Measurements from ENCODE around the gene ZNF791. TPM values are rescaled to one million over a fixed set of nuclear protein-coding genes. Genes with fewer than 3 reads are reported as not detected.

The ZNF791 gene
- total RNA-seq, 1 experiment from 2014 or later: 23.9 TPM

DNA sequence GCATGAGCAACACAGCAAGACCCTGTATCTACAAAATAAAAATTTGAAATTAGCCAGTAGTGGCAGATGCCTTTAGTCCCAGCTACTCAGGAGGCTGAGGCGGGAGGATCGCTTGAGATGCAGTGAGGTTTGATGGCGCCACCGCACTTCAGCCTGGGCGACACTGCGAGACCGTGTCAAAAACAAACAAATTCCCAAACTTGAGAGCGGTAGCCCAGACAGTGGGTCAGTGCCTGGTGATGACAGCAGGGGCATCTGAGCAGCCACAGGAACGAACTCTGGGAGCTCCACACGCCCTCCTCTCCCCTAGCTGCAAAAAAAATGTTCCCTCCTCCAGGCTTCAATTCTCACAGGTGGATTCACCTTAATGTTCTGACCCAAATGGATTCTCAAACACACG is 14.2 kb upstream of the ZNF791 start:
- Mint-ChIP-seq H3K4me3 (no peak overlapping the region; the same call in 1 of the 2 replicates), H3K27ac (no peak overlapping the region), H3K36me3 (peaks cover 5% of the 10 kb centered on the region; the same call in 1 of the 2 replicates), H3K4me1 (peaks cover 4% of the 10 kb centered on the region; the same call in 1 of the 2 replicates), H3K9me3 (no peaks in the 10 kb centered on the region), H3K27me3 (ENCODE audit: low read depth) (no peaks in the 10 kb centered on the region; the same call in 1 of the 2 replicates)
- ChIA-PET POLR2A (interaction anchor here (0.6 to 1.0 kb wide), 3 partner anchors 14 to 286 kb away, joined by 4 to 13 read pairs (median 4); partner anchors contain the start of genes ZNF490 and ZNF791), CTCF (interaction anchor here (1.2 to 1.7 kb wide), 2 partner anchors 15 to 41 kb away, joined by 4 read pairs; partner anchors contain the start of genes ZNF490 and ZNF791)
- no peak for ATAC-seq
- DNase-seq (ENCODE audit: low spot score): no peak
- no peak for TF ChIP-seq SMAD3 (CRISPR knock-in tag; IDR thresholded peaks at IDR 0.05; ENCODE audit: borderline replicate concordance)

DNA sequence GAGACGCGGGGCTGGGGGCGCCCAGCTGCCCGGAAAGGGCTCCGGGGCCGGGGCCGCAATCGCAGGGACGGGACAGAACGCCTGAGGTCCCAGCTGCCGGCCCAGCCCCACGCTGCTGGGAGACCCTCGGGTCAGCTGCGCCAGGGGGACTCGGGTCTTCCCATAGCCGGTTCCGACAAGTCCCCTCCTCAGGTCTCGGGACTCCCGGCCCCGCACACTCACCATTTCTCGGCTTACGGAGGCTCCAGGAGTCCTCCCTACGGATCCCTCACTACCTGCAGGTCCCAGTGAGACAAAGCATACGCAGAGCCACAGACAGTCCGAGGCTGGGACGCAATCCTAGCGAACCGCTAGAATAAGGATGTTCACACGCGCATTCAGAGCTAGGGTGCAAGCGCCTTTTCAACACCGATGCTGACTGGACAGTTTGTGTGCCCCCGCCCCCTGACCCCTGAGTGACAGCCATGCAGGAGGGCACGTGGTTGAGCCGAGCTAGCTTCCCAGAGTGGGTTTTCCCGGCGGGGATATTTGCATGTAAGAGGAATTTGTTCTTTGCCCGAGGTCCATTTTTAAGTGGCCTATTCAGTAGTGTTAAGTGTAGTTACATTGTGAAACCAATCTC is 13.7 kb upstream of the ZNF791 start:
- CTCF ChIA-PET: interaction anchor here (1.2 to 1.7 kb wide), 2 partner anchors 14 to 42 kb away, joined by 4 read pairs; partner anchors contain the start of genes ZNF490 and ZNF791
- Mint-ChIP-seq H3K9me3 (no peaks in the 10 kb centered on the region), H3K4me1 (peaks cover 4% of the 10 kb centered on the region; the same call in 1 of the 2 replicates), H3K4me3 (peak overlapping the region; percentile 44), H3K36me3 (peaks cover 6% of the 10 kb centered on the region; the same call in 1 of the 2 replicates), H3K27me3 (ENCODE audit: low read depth) (no peaks in the 10 kb centered on the region; the same call in 1 of the 2 replicates), H3K27ac (peak overlapping the region; percentile 54; the same call in 1 of the 2 replicates)
- POLR2A ChIA-PET: interaction anchor here (0.6 to 1.0 kb wide), 3 partner anchors 13 to 285 kb away, joined by 4 to 13 read pairs (median 4); partner anchors contain the start of genes ZNF490 and ZNF791
- ATAC-seq: peak; percentile 41
- DNase-seq (ENCODE audit: low spot score): peak; percentile 44
- no peak for TF ChIP-seq ZNF232 (CRISPR knock-in tag; IDR thresholded peaks at IDR 0.05)
- no peak for TF ChIP-seq TEAD1 (CRISPR knock-in tag; IDR thresholded peaks at IDR 0.05)
- TF ChIP-seq, protein P1, sequence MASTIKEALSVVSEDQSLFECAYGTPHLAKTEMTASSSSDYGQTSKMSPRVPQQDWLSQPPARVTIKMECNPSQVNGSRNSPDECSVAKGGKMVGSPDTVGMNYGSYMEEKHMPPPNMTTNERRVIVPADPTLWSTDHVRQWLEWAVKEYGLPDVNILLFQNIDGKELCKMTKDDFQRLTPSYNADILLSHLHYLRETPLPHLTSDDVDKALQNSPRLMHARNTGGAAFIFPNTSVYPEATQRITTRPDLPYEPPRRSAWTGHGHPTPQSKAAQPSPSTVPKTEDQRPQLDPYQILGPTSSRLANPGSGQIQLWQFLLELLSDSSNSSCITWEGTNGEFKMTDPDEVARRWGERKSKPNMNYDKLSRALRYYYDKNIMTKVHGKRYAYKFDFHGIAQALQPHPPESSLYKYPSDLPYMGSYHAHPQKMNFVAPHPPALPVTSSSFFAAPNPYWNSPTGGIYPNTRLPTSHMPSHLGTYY (CRISPR knock-in tag; IDR thresholded peaks at IDR 0.05): no peak
- TF ChIP-seq, protein P2, sequence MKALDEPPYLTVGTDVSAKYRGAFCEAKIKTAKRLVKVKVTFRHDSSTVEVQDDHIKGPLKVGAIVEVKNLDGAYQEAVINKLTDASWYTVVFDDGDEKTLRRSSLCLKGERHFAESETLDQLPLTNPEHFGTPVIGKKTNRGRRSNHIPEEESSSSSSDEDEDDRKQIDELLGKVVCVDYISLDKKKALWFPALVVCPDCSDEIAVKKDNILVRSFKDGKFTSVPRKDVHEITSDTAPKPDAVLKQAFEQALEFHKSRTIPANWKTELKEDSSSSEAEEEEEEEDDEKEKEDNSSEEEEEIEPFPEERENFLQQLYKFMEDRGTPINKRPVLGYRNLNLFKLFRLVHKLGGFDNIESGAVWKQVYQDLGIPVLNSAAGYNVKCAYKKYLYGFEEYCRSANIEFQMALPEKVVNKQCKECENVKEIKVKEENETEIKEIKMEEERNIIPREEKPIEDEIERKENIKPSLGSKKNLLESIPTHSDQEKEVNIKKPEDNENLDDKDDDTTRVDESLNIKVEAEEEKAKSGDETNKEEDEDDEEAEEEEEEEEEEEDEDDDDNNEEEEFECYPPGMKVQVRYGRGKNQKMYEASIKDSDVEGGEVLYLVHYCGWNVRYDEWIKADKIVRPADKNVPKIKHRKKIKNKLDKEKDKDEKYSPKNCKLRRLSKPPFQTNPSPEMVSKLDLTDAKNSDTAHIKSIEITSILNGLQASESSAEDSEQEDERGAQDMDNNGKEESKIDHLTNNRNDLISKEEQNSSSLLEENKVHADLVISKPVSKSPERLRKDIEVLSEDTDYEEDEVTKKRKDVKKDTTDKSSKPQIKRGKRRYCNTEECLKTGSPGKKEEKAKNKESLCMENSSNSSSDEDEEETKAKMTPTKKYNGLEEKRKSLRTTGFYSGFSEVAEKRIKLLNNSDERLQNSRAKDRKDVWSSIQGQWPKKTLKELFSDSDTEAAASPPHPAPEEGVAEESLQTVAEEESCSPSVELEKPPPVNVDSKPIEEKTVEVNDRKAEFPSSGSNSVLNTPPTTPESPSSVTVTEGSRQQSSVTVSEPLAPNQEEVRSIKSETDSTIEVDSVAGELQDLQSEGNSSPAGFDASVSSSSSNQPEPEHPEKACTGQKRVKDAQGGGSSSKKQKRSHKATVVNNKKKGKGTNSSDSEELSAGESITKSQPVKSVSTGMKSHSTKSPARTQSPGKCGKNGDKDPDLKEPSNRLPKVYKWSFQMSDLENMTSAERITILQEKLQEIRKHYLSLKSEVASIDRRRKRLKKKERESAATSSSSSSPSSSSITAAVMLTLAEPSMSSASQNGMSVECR (CRISPR knock-in tag; IDR thresholded peaks at IDR 0.05; ENCODE audit: borderline replicate concordance): no peak
- no peak for TF ChIP-seq ESRRA (CRISPR knock-in tag; IDR thresholded peaks at IDR 0.05; ENCODE audit: borderline replicate concordance)
- TF ChIP-seq, protein P3, sequence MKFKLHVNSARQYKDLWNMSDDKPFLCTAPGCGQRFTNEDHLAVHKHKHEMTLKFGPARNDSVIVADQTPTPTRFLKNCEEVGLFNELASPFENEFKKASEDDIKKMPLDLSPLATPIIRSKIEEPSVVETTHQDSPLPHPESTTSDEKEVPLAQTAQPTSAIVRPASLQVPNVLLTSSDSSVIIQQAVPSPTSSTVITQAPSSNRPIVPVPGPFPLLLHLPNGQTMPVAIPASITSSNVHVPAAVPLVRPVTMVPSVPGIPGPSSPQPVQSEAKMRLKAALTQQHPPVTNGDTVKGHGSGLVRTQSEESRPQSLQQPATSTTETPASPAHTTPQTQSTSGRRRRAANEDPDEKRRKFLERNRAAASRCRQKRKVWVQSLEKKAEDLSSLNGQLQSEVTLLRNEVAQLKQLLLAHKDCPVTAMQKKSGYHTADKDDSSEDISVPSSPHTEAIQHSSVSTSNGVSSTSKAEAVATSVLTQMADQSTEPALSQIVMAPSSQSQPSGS (CRISPR knock-in tag; IDR thresholded peaks at IDR 0.05; ENCODE audit: borderline replicate concordance, low read depth): no peak
- TF ChIP-seq ETV6 (CRISPR knock-in tag; IDR thresholded peaks at IDR 0.05): no peak
- TF ChIP-seq, protein P4, sequence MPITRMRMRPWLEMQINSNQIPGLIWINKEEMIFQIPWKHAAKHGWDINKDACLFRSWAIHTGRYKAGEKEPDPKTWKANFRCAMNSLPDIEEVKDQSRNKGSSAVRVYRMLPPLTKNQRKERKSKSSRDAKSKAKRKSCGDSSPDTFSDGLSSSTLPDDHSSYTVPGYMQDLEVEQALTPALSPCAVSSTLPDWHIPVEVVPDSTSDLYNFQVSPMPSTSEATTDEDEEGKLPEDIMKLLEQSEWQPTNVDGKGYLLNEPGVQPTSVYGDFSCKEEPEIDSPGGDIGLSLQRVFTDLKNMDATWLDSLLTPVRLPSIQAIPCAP (CRISPR knock-in tag; IDR thresholded peaks at IDR 0.05): no peak
- TF ChIP-seq, protein P5, sequence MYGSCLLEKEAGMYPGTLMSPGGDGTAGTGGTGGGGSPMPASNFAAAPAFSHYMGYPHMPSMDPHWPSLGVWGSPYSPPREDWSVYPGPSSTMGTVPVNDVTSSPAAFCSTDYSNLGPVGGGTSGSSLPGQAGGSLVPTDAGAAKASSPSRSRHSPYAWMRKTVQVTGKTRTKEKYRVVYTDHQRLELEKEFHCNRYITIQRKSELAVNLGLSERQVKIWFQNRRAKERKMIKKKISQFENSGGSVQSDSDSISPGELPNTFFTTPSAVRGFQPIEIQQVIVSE (CRISPR knock-in tag; IDR thresholded peaks at IDR 0.05; ENCODE audit: borderline replicate concordance): no peak

DNA sequence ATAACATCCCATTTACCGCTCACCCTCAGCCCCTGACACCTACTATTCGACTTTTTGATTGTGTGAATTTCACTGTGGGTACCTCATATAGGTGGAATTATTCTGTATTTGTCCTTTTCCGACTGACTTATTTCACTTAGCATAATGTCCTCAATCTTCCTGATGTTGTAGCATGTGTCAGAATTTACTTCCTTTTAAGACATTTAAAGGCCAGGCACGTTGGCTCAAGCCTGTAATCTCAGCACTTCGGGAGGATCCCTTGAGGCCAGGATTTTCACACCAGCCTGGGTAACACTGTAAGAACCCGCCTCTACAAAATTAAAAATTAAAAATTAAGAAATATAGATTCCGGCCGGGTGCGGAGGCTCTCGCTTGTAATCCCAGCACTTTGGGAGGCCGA is 13.1 kb upstream of the ZNF791 start:
- ChIA-PET POLR2A (interaction anchor here (1.0 kb wide), 1 partner anchor 13 kb away, joined by 4 read pairs; the partner anchor contains the start of genes ZNF490 and ZNF791), CTCF (no interaction called here)
- Mint-ChIP-seq H3K27ac (peak overlapping the region; percentile 54; the same call in 1 of the 2 replicates), H3K9me3 (no peaks in the 10 kb centered on the region), H3K36me3 (peaks cover 8% of the 10 kb centered on the region; the same call in 1 of the 2 replicates), H3K27me3 (ENCODE audit: low read depth) (no peaks in the 10 kb centered on the region; the same call in 1 of the 2 replicates), H3K4me1 (peaks cover 4% of the 10 kb centered on the region; the same call in 1 of the 2 replicates), H3K4me3 (peak overlapping the region; percentile 44)
- ATAC-seq: no peak
- no peak for DNase-seq (ENCODE audit: low spot score)
- TF ChIP-seq, protein P5 (CRISPR knock-in tag; IDR thresholded peaks at IDR 0.05; ENCODE audit: borderline replicate concordance): no peak
- no peak for TF ChIP-seq ZNF416 (CRISPR knock-in tag; IDR thresholded peaks at IDR 0.05)
- TF ChIP-seq, protein P6, sequence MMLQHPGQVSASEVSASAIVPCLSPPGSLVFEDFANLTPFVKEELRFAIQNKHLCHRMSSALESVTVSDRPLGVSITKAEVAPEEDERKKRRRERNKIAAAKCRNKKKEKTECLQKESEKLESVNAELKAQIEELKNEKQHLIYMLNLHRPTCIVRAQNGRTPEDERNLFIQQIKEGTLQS (CRISPR knock-in tag; conservative IDR thresholded peaks at IDR 0.05): no peak
- no peak for TF ChIP-seq NR2C2 (CRISPR knock-in tag; IDR thresholded peaks at IDR 0.05)
- no peak for TF ChIP-seq NFATC4 (CRISPR knock-in tag; IDR thresholded peaks at IDR 0.05)
- TF ChIP-seq, protein P7, sequence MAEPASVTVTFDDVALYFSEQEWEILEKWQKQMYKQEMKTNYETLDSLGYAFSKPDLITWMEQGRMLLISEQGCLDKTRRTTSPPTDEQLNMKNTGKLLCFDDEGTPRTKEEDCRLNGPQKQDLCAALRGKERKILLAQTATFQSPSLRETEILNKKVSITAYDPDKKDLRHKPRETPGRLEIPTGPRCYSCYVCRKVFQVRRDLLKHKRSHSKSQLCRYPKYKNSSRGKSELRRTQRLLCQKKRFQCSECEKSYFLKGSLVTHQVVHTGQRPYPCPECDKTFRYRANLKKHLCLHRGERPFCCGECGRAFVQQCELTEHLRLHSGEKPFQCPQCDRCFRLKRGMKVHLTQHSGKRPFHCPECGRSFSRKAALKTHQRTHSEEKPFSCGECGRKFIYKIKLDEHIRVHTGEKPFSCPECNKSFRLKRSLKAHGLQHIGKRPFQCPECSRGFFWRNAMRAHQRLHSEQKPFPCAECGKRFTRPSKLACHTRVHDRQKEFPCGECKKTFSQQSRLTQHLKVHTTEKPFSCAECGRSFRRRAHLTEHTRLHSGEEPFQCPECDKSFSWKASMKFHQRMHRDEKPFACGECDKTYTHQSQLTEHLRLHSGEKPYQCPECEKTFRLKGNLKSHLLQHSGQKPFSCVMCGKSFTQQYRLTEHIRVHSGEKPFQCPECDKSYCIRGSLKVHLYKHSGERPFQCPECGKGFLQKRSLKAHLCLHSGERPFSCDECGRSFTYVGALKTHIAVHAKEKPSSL (CRISPR knock-in tag; conservative IDR thresholded peaks at IDR 0.05): no peak

All from WTC11 (cell line).